Prostate gland (tissue), 2 donors: Measurements from ENCODE around the gene FIBCD1. TPM values are rescaled to one million over a fixed set of nuclear protein-coding genes. Genes with fewer than 3 reads are reported as not detected.

Source experiments
- DNase-seq: peaks from one replicate; pipeline ENCODE4 v3.0.0-alpha.2; 2019; ENCODE audit warnings: low spot score
- H3K27ac ChIP-seq, 2 donors: fragments of 200-600 bp; sonication (generic); 2 replicates each; pipeline ENCODE4 v1.5.1; 2017 to 2019
- H3K27me3 ChIP-seq: fragments of 200-600 bp; sonication (generic); replicated peaks from 2 replicates; pipeline ENCODE4 v1.5.1; 2019; ENCODE audit not compliant: insufficient read depth
- H3K36me3 ChIP-seq, 2 donors: fragments of 200-600 bp; sonication (generic); 1 replicate in 1 of 2; 2 replicates in 1 of 2; pipeline versions ENCODE4 v1.5.1 to v1.8.1; 2017 to 2019
- H3K4me1 ChIP-seq: fragments of 200-600 bp; sonication (generic); replicated peaks from 2 replicates; pipeline ENCODE4 v1.5.1; 2019
- H3K4me3 ChIP-seq, 2 donors: fragments of 200-600 bp; sonication (generic); 2 replicates each; pipeline ENCODE4 v1.5.1; 2017 to 2019
- H3K9me3 ChIP-seq: fragments of 200-600 bp; sonication (generic); 2 replicates; pipeline ENCODE4 v1.5.1; 2017
- POLR2A ChIP-seq: fragments of 450-650 bp; IDR thresholded peaks from one replicate; pipeline ENCODE4 v1.6.1; 2016; ENCODE audit warnings: antibody characterized with exemption, mild to moderate bottlenecking
- POLR2AphosphoS5 ChIP-seq: sonication (generic); formaldehyde crosslinking; IDR thresholded peaks from one replicate; pipeline ENCODE4 v1.6.1; 2017; ENCODE audit warnings: antibody characterized with exemption
- WGBS: methylation state at CpG from one replicate; pipeline ENCODE4 v1.1.5; 2018; 5-methylcytosine and 5-hydroxymethylcytosine counted together
- intact Hi-C: fragments of 100-400 bp; cut with DNase I; formaldehyde crosslinking; loops from one replicate; pipeline ENCODE4 v1.14.2; 2022
- total RNA-seq, 2 donors: library from RNA; depleted of rRNA; stranded (reverse); fragments of >200 nt; gene quantifications; one replicate each; pipeline ENCODE4 v1.1.0, GENCODE V29; 2016
- TF ChIP-seq, protein P1 (sequence below), 4 experiments: fragments of 200-600 bp in 2 of 4; fragments of 450-650 bp in 2 of 4; sonication (generic) in 2 of 4; IDR thresholded peaks; 1 replicate in 3 of 4; 2 replicates in 1 of 4; pipeline ENCODE4 v1.5.1; 2016 to 2019; ENCODE audit warnings: antibody characterized with exemption in 4 of 4, mild to moderate bottlenecking in 2 of 4, moderate library complexity in 2 of 4

FIBCD1 gene
- total RNA-seq, 2 donors from 2014 or later: 0.36 to 13.2 TPM

DNA sequence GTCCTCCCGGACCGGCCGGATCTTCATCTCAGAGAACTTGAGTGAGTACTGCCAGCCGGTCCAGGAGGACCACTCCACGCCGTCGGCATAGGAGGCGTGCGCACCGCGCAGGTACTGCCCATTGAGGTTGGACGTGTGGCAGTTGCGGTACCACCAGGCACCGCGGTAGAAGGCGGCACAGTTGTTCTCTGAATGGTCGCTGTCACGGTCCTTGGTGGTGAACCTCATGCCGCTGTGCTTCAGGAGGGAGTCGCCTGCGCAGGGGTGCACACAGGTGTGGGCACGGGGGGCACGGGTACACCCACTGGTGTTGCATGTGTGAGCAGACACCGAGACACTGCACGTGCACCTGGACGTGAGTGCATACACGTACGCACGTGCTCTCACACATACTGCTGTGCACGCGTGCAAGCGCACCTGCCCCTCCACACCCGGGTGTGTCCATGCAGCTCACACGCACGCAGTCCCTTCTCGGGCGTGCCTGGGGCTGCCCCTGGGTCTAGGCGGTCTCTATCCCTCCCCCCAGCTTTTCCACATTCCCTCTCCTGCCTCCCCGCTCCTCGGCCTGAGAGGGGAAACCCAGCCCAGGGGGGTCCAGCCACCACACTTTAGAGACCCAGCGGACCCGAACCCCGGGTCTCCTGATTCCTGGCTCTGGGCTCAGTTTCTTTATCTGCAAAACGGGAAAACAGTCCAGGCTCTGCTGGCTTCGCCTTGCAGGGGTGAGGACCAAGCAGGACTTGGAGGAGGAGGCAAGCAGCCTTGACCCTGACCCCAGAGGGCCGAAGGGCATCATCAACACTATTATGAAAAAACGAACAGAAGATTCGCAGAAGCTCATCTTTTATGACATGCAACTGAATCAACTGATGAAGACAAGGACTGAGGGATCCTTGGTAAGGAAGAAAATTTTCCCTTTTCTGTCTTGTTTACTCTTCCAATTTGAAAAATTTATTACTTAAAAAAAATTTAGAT lies 34.7 kb downstream of the FIBCD1 start:
- TF ChIP-seq, protein P1, sequence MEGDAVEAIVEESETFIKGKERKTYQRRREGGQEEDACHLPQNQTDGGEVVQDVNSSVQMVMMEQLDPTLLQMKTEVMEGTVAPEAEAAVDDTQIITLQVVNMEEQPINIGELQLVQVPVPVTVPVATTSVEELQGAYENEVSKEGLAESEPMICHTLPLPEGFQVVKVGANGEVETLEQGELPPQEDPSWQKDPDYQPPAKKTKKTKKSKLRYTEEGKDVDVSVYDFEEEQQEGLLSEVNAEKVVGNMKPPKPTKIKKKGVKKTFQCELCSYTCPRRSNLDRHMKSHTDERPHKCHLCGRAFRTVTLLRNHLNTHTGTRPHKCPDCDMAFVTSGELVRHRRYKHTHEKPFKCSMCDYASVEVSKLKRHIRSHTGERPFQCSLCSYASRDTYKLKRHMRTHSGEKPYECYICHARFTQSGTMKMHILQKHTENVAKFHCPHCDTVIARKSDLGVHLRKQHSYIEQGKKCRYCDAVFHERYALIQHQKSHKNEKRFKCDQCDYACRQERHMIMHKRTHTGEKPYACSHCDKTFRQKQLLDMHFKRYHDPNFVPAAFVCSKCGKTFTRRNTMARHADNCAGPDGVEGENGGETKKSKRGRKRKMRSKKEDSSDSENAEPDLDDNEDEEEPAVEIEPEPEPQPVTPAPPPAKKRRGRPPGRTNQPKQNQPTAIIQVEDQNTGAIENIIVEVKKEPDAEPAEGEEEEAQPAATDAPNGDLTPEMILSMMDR (IDR thresholded peaks at IDR 0.05): no peak
- TF ChIP-seq POLR2A (no peak), POLR2AphosphoS5 (no peak)
- Histone ChIP-seq H3K9me3 (no peaks in the 10 kb centered on the region), H3K27ac (no peak overlapping the region), H3K27me3 (no peaks in the 10 kb centered on the region), H3K4me1 (no peaks in the 10 kb centered on the region), H3K4me3 (no peak overlapping the region), H3K36me3 (no peaks in the 10 kb centered on the region)
- 88% methylated on average over 47 of the region's 48 CpGs for WGBS
- intact Hi-C loops: no loop called here
- no peak for DNase-seq

DNA sequence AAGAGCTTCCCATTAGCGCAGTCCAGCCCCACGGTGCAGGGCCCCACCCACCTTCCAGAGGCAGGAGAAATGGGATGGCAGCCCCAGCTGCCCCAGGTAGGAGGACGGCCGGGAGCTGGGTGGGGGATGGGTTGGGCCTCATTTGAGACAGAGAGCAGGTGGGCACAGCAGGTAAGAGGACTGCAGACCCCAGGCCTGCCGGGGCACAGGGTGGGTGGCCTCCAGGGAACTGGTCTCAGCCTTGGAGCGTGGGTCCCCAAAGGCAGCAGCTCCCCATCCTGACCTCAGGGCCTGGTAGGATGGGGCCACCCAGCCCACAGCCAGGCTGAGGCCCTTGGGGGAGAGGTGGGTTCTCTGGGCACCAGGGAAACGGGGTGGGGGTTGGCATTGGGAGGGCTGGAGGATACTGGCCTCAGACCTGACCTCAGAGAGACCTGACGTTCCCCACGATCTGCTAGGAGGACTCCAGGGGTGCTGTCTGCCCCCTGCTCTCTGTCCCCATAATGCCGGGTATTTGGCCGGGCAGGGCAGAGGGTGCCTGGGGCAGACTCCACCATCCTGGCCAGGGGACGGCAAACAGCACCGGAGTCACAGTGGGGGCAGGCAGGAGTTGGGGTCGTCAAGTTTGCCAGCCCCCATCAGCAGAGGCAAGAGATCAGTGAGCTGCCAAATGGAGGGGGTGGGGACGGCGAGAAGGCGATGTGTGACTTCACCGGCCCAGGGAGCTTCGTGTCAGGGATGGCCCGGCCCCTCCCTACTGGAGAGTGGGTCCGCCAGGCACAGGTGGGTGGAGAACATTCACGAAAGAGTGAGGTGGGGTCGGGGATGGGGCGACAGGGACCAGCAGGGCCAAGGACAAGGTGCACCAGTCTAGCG lies 35.6 kb downstream of the FIBCD1 start:
- H3K4me1 ChIP-seq: no peaks in the 10 kb centered on the region
- no peak for TF ChIP-seq POLR2A
- TF ChIP-seq POLR2AphosphoS5: no peak
- TF ChIP-seq, protein P1 (IDR thresholded peaks at IDR 0.05): no peak
- no peak overlapping the region for H3K27ac ChIP-seq
- no peaks in the 10 kb centered on the region for H3K27me3 ChIP-seq
- H3K4me3 ChIP-seq: no peak overlapping the region
- WGBS: 79% methylated on average over 24 of the region's 25 CpGs
- H3K9me3 ChIP-seq: no peaks in the 10 kb centered on the region
- intact Hi-C loops: no loop called here
- H3K36me3 ChIP-seq: no peaks in the 10 kb centered on the region
- no peak for DNase-seq

DNA sequence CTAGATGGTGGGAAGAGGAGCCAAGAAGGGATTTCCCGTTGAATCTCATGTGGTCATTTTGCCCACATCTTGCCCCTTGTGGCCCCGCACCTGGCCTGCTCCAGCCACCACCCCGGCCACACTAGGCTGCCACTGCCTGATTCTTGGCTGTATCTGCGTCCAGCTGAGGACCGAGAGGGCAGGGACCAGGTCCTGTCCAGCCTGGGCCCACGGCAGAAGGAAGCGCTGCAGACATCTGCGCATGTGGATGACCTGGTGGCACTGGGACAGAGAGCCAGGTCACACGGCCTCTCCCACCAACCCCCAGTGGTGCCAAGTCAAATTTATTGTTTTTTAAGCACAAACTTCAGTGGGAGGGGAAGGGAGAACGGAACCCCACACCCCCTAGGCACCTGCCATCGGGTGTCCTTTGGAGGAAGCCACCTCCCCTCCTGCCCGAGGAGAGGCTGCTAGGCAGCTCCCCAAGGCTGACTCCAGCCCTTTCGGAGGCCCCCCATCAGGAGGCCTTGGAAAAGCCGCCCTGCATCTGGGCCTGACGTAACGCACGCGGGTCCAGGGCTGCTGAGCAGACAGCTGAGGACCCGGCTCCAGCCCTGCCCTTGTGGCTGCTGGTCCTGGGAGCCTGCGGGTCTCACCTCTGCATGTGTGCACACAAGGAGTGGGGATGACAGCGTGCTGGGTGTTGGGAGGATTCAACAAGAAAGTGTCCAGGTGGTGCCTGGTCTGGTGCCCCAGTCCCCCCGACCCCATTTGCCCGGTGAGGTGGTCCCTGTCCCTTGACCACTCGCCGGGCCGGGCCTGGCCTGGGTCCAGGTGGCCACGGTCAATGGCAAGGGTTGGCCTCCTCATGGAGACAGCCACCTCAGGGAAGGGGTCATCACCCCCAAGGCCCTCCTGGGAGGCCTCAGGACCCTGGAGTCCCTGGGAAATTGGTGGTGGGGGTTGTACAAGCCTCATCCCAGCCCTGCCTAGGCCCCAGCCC lies 36.6 kb downstream of the FIBCD1 start:
- WGBS: 82% methylated on average over 21 of the region's 27 CpGs
- Histone ChIP-seq H3K4me3 (no peak overlapping the region), H3K9me3 (no peaks in the 10 kb centered on the region), H3K27me3 (no peaks in the 10 kb centered on the region), H3K4me1 (no peaks in the 10 kb centered on the region), H3K36me3 (no peaks in the 10 kb centered on the region), H3K27ac (no peak overlapping the region)
- intact Hi-C loops: no loop called here
- DNase-seq: no peak
- TF ChIP-seq POLR2A (no peak), POLR2AphosphoS5 (no peak)
- TF ChIP-seq, protein P1 (IDR thresholded peaks at IDR 0.05): no peak

DNA sequence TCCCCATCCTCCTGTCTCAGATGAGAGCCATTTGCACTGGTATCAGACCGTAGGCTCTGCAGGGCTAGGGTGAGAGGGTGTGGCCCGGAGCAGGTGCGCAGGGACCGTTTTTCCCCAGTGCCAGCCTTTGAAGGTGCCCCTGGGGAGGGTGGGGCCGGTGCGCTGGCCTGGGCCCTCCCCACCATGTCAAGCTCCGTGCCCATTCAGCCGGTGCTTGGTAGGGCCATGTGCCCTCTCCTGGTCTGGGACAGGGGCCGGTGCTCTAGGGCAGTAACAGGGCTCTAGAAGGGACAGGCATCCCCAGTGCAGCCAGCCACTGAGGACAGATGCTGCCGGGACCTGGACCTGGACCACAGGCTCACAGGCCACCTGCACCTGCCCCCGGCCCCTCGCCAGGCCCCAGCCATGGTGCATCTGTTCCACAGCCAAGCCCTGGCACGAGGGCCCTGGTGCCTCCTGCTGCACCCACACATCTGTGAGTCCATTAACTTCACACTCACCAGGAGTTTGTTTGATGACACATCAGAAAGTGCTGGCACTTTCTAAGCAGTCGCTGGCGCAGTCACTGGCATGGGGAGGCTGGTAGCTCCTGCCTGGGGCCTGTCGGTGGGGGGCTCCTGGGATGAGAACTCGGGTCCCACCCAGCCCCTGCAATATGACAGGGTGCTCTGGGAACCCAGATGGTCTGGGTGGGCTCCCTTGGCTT lies 37.4 kb downstream of the FIBCD1 start:
- no peak for DNase-seq
- Histone ChIP-seq H3K4me1 (no peaks in the 10 kb centered on the region), H3K27me3 (no peaks in the 10 kb centered on the region), H3K4me3 (no peak overlapping the region), H3K27ac (no peak overlapping the region), H3K36me3 (no peaks in the 10 kb centered on the region), H3K9me3 (no peaks in the 10 kb centered on the region)
- 80% methylated on average over 12 of the region's 17 CpGs for WGBS
- TF ChIP-seq POLR2A: no peak
- no peak for TF ChIP-seq POLR2AphosphoS5
- TF ChIP-seq, protein P1 (IDR thresholded peaks at IDR 0.05): no peak
- intact Hi-C loops: no loop called here
